ENCODE results near the gene CCDC77. TPM values are rescaled to one million over a fixed set of nuclear protein-coding genes. Genes with fewer than 3 reads are reported as not detected.

CCDC77 gene
- polyA plus RNA-seq, 1 of the 3 experiments (the other 2 are of a cell fraction): 5.9 TPM

- Histone ChIP-seq H3K27ac (ENCODE audit: low read depth in 2 of 2, low read length in 1 of 2) (no peak overlapping the region), H3K9ac (no peak overlapping the region), H2AFZ (ENCODE audit: low read depth) (no peak overlapping the region), H3K36me3 (replicated peaks in 1 of 2; ENCODE audit: control insufficient read depth in 1 of 2, insufficient read depth in 2 of 2, low read length in 1 of 2) (no peaks in the 10 kb centered on the region), H4K20me1 (ENCODE audit: insufficient read depth) (no peaks in the 10 kb centered on the region), H3K27me3 (ENCODE audit: insufficient read depth) (peaks cover 15% of the 10 kb centered on the region), H3K4me1 (ENCODE audit: control insufficient read depth in 1 of 2, insufficient read depth in 2 of 2, low read depth in 1 of 2, low read length in 1 of 2) (no peaks in the 10 kb centered on the region), H3K79me2 (ENCODE audit: insufficient read depth) (no peaks in the 10 kb centered on the region), H3K9me2 (no peaks in the 10 kb centered on the region), H3F3A (replicated peaks; ENCODE audit: insufficient read depth) (no peaks in the 10 kb centered on the region), H3K4me3 (ENCODE audit: low read depth in 2 of 2, low read length in 1 of 2) (no peak overlapping the region), H3K4me2 (no peak overlapping the region), H3K9me3 (no peaks in the 10 kb centered on the region)
- no peak for DNase-seq
- TF ChIP-seq RXRA (IDR thresholded peaks at IDR 0.05; ENCODE audit: borderline replicate concordance, low read depth) (no peak), RCOR1 (IDR thresholded peaks at IDR 0.05; ENCODE audit: low read length) (no peak), EZH2phosphoT487 (IDR thresholded peaks at IDR 0.05; ENCODE audit: borderline replicate concordance, low read depth) (no peak), YY1 (IDR thresholded peaks at IDR 0.05; ENCODE audit: low read depth) (no peak), USF2 (IDR thresholded peaks at IDR 0.05; ENCODE audit: borderline replicate concordance, low read depth, low read length) (no peak), CTCF (IDR thresholded peaks at IDR 0.05) (peak; percentile 17; the same call in 1 of the 2 replicates), TCF12 (IDR thresholded peaks at IDR 0.05) (no peak), FOXM1 (IDR thresholded peaks at IDR 0.05; ENCODE audit: low read depth) (no peak)
- ChIA-PET CTCF (interaction anchor here (0.6 to 21.8 kb wide), 24 partner anchors 10 to 373 kb away, joined by 3 to 560 read pairs (median 4); partner anchors contain the start of gene CCDC77), POLR2A (no interaction called here)
- WGBS (ENCODE audit: low lambda C conversion rate): 66% methylated on average over 15 of the region's 25 CpGs
These were observed 51.3 kb downstream of the CCDC77 start for GRCh38 chr12:452667-453210.

GRCh38 chr12:454833-455232 is 53.4 kb downstream of the CCDC77 start:
- no peak for DNase-seq
- 57% methylated on average over 1 of the region's 1 CpG for WGBS (ENCODE audit: low lambda C conversion rate)
- Histone ChIP-seq H3F3A (replicated peaks; ENCODE audit: insufficient read depth) (no peaks in the 10 kb centered on the region), H3K4me1 (ENCODE audit: control insufficient read depth in 1 of 2, insufficient read depth in 2 of 2, low read depth in 1 of 2, low read length in 1 of 2) (peaks cover 0 to 5% of the 10 kb centered on the region in 2 experiments; a peak in 1 of 4 replicates), H3K9me3 (no peaks in the 10 kb centered on the region), H3K9ac (no peak overlapping the region), H3K27me3 (ENCODE audit: insufficient read depth) (peaks cover 34% of the 10 kb centered on the region), H3K4me2 (no peak overlapping the region), H4K20me1 (ENCODE audit: insufficient read depth) (no peaks in the 10 kb centered on the region), H3K36me3 (replicated peaks in 1 of 2; ENCODE audit: control insufficient read depth in 1 of 2, insufficient read depth in 2 of 2, low read length in 1 of 2) (no peaks in the 10 kb centered on the region), H2AFZ (ENCODE audit: low read depth) (no peak overlapping the region), H3K27ac (ENCODE audit: low read depth in 2 of 2, low read length in 1 of 2) (no peak overlapping the region), H3K79me2 (ENCODE audit: insufficient read depth) (no peaks in the 10 kb centered on the region), H3K9me2 (no peaks in the 10 kb centered on the region), H3K4me3 (ENCODE audit: low read depth in 2 of 2, low read length in 1 of 2) (no peak overlapping the region)
- ChIA-PET POLR2A (no interaction called here), CTCF (interaction anchor here (1.0 to 21.8 kb wide), 8 partner anchors 8 to 96 kb away, joined by 3 to 560 read pairs (median 8); no protein-coding TSS in a partner anchor)
- TF ChIP-seq NFIC (IDR thresholded peaks at IDR 0.05; ENCODE audit: borderline replicate concordance) (no peak), USF1 (IDR thresholded peaks at IDR 0.05; ENCODE audit: borderline replicate concordance, low read depth) (no peak)

Measured in SK-N-SH (cell line).